Panc1 (cell line): ENCODE data around the gene FAM174B. TPM values are rescaled to one million over a fixed set of nuclear protein-coding genes. Genes with fewer than 3 reads are reported as not detected.

Experiments used
- ATAC-seq: fragments of 200-7000 bp; cut with Tn5 transposase; 2 replicates; pipeline ENCODE4 v1.9.1; 2020; ENCODE audit warnings: mild to moderate bottlenecking, moderate library complexity
- BruUV-seq: library from RNA; stranded (reverse); fragments of 400-500 nt; replicated peaks from 2 replicates; lab custom pipeline; 2021; lab: Mats Ljungman, UMichigan
- CTCF ChIA-PET: fragments of 300-600 bp; sonication (Branson Sonifier 250); formaldehyde crosslinking; loops from one replicate; lab custom pipeline; 2022; ENCODE audit warnings: antibody characterized with exemption; lab: Charles Lee
- POLR2A ChIA-PET: fragments of 300-600 bp; sonication (Branson Sonifier 250); formaldehyde crosslinking; loops from one replicate; lab custom pipeline; 2022; ENCODE audit warnings: antibody characterized with exemption; lab: Charles Lee
- DNase-seq: peaks from one replicate; pipeline ENCODE4 v3.0.0-alpha.2; 2010; ENCODE audit warnings: low read depth, low spot score
- H3K27ac ChIP-seq: 2 replicates; pipeline ENCODE4 v1.5.1; 2011; ENCODE audit warnings: mild to moderate bottlenecking, low read length, inconsistent platforms
- H3K27me3 ChIP-seq: fragments of 200-500 bp; sonication (Bioruptor generic); 2 replicates; pipeline ENCODE4 v1.6.0; 2014; ENCODE audit warnings: low read length, inconsistent platforms; ENCODE audit not compliant: control insufficient read depth, insufficient read depth
- H3K36me3 ChIP-seq: fragments of 200-500 bp; sonication (Bioruptor generic); 2 replicates; pipeline ENCODE4 v1.5.1; 2014; ENCODE audit warnings: inconsistent platforms, mild to moderate bottlenecking, low read length, moderate library complexity; ENCODE audit not compliant: control insufficient read depth, insufficient read depth
- H3K4me1 ChIP-seq: 2 replicates; pipeline ENCODE4 v1.5.1; 2011; ENCODE audit warnings: inconsistent platforms, mild to moderate bottlenecking, low read length, moderate library complexity; ENCODE audit not compliant: control insufficient read depth, insufficient read depth
- H3K4me3 ChIP-seq, 2 experiments: 2 replicates each; pipeline ENCODE4 v1.5.1; 2011 to 2012; ENCODE audit warnings: low read depth in 2 of 2, low read length in 2 of 2, mild to moderate bottlenecking in 2 of 2, inconsistent platforms in 1 of 2, moderate library complexity in 1 of 2
- H3K9me3 ChIP-seq: fragments of 200-500 bp; sonication (Bioruptor generic); 2 replicates; pipeline ENCODE4 v1.5.1; 2014; ENCODE audit warnings: low read depth, mild to moderate bottlenecking, inconsistent platforms, low read length, moderate library complexity; ENCODE audit not compliant: control insufficient read depth, insufficient read depth
- POLR2AphosphoS5 ChIP-seq: IDR thresholded peaks from 2 replicates; pipeline ENCODE4 v1.6.1; 2012; ENCODE audit warnings: mild to moderate bottlenecking, low read depth, low read length, moderate library complexity
- SIN3A ChIP-seq: IDR thresholded peaks from 2 replicates; pipeline ENCODE4 v1.6.1; 2012; ENCODE audit warnings: low read depth, mild to moderate bottlenecking, low read length, moderate library complexity, borderline replicate concordance; ENCODE audit not compliant: insufficient read depth
- TCF7L2 ChIP-seq: IDR thresholded peaks from 2 replicates; pipeline ENCODE4 v1.6.1; 2011; ENCODE audit warnings: mild to moderate bottlenecking, low read depth, low read length, inconsistent platforms
- in situ Hi-C: cut with HindIII; loops from 2 replicates; pipeline ENCODE4 v1.10.0; 2016; ENCODE audit warnings: low sequenced_read_pairs, low pct_unique_long_range_greater_than_20kb
- intact Hi-C: fragments of 100-400 bp; cut with micrococcal nuclease; formaldehyde crosslinking; loops from one replicate; pipeline ENCODE4 v1.10.0; 2022; ENCODE audit not compliant: unreplicated experiment
- total RNA-seq: library from RNA; stranded (reverse); gene quantifications from one replicate; pipeline ENCODE4 v1.2.1, GENCODE V29; 2021; ENCODE audit not compliant: unreplicated experiment
- TF ChIP-seq, protein P1 (sequence below), 2 experiments: IDR thresholded peaks; 2 replicates each; pipeline ENCODE4 v1.6.1; 2011 to 2012; ENCODE audit warnings: low read depth in 2 of 2, control low read depth in 1 of 2, low read length in 1 of 2, mild to moderate bottlenecking in 1 of 2, moderate library complexity in 1 of 2; ENCODE audit not compliant: insufficient read depth in 1 of 2
- TF ChIP-seq, protein P2 (sequence below): fragments of 450-650 bp; IDR thresholded peaks from 2 replicates; pipeline ENCODE4 v1.5.1; 2017; ENCODE audit warnings: mild to moderate bottlenecking

The FAM174B gene
- total RNA-seq, 1 experiment from 2014 or later: 30.7 TPM

DNA sequence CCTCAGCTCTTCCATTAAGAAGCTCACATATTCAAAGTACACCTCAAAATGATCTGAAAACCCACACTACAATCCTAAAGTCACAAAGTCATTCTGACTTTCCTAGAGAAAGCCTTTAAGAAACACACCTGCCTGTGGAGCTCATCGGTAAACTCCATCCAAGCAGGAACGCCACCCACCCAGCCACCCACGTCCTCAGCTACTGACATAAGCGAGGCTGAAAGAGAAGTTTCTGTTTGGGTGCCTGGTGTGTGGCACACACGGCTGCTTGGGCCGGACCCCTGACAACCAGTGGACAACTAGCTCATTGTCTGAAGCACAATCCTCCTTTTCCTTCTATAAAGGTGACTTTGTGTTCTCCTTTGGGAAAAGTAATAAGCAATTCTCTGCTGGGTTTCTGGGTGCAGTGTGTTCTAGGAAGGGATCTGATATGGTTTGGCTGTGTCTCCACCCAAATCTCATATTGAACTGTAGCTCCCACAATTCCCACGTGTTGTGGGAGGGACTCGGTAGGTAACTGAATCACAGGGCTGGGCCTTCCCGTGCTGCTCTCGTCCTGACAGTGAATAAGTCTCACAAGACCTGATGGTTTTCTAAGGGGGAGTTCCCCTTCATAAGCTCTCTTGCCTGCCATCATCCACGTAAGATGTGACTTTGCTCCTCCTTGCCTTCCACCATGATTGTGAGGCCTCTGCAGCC, 26.1 kb downstream of the FAM174B start:
- BruUV-seq: no TSS peak
- CTCF ChIA-PET: no interaction called here

DNA sequence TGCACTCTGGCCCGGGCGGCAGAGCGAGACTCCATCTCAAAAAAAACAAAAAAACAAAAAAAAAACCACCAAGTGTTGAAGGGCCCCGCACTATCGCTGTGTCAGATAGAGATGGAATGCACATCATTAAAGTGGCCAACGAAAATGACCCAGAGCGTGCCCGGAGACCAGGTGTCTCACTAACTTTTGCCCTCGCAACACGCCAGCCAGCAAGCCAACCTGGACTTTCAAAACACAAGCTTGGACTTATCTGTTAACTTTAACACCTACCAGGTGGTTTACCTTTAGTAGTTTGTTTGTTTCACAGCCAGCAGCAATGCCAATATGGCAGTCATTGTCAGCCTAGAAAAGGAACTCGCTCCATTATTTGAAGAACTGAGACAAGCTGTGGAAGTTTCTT, 28.6 kb downstream of the FAM174B start:
- no peak for ATAC-seq
- ChIA-PET CTCF (no interaction called here), POLR2A (interaction anchor here (0.7 kb wide), 1 partner anchor 192 kb away, joined by 4 read pairs; no protein-coding TSS in a partner anchor)
- no TSS peak for BruUV-seq
- Histone ChIP-seq H3K9me3 (no peaks in the 10 kb centered on the region), H3K4me1 (0 out of 2 replicates have a peak, but pooled peaks cover 3% of the 10 kb centered on the region), H3K4me3 (no peak overlapping the region), H3K27me3 (no peaks in the 10 kb centered on the region), H3K36me3 (no peaks in the 10 kb centered on the region), H3K27ac (no peak overlapping the region)
- TF ChIP-seq, protein P1, sequence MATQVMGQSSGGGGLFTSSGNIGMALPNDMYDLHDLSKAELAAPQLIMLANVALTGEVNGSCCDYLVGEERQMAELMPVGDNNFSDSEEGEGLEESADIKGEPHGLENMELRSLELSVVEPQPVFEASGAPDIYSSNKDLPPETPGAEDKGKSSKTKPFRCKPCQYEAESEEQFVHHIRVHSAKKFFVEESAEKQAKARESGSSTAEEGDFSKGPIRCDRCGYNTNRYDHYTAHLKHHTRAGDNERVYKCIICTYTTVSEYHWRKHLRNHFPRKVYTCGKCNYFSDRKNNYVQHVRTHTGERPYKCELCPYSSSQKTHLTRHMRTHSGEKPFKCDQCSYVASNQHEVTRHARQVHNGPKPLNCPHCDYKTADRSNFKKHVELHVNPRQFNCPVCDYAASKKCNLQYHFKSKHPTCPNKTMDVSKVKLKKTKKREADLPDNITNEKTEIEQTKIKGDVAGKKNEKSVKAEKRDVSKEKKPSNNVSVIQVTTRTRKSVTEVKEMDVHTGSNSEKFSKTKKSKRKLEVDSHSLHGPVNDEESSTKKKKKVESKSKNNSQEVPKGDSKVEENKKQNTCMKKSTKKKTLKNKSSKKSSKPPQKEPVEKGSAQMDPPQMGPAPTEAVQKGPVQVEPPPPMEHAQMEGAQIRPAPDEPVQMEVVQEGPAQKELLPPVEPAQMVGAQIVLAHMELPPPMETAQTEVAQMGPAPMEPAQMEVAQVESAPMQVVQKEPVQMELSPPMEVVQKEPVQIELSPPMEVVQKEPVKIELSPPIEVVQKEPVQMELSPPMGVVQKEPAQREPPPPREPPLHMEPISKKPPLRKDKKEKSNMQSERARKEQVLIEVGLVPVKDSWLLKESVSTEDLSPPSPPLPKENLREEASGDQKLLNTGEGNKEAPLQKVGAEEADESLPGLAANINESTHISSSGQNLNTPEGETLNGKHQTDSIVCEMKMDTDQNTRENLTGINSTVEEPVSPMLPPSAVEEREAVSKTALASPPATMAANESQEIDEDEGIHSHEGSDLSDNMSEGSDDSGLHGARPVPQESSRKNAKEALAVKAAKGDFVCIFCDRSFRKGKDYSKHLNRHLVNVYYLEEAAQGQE (IDR thresholded peaks at IDR 0.05; ENCODE audit: insufficient read depth in 1 of 2, low read depth in 2 of 2, low read length in 1 of 2): no peak
- TF ChIP-seq SIN3A (no peak), POLR2AphosphoS5 (no peak), TCF7L2 (no peak)
- TF ChIP-seq, protein P2, sequence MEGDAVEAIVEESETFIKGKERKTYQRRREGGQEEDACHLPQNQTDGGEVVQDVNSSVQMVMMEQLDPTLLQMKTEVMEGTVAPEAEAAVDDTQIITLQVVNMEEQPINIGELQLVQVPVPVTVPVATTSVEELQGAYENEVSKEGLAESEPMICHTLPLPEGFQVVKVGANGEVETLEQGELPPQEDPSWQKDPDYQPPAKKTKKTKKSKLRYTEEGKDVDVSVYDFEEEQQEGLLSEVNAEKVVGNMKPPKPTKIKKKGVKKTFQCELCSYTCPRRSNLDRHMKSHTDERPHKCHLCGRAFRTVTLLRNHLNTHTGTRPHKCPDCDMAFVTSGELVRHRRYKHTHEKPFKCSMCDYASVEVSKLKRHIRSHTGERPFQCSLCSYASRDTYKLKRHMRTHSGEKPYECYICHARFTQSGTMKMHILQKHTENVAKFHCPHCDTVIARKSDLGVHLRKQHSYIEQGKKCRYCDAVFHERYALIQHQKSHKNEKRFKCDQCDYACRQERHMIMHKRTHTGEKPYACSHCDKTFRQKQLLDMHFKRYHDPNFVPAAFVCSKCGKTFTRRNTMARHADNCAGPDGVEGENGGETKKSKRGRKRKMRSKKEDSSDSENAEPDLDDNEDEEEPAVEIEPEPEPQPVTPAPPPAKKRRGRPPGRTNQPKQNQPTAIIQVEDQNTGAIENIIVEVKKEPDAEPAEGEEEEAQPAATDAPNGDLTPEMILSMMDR: no peak
- intact Hi-C loops (no loop called here), in situ Hi-C loops (no loop called here)
- no peak for DNase-seq

More for the DNA sequence above, 26.1 kb downstream of the FAM174B start:
- Histone ChIP-seq H3K4me1 (peaks cover 12% of the 10 kb centered on the region), H3K9me3 (no peaks in the 10 kb centered on the region), H3K27ac (no peak overlapping the region), H3K36me3 (no peaks in the 10 kb centered on the region), H3K27me3 (no peaks in the 10 kb centered on the region), H3K4me3 (no peak overlapping the region)
- POLR2A ChIA-PET: no interaction called here
- in situ Hi-C loops: no loop called here
- intact Hi-C loops: no loop called here
- no peak for ATAC-seq
- DNase-seq: no peak
- no peak for TF ChIP-seq POLR2AphosphoS5
- TF ChIP-seq, protein P2: no peak
- TF ChIP-seq TCF7L2: no peak
- TF ChIP-seq, protein P1 (IDR thresholded peaks at IDR 0.05; ENCODE audit: insufficient read depth in 1 of 2, low read depth in 2 of 2, low read length in 1 of 2): no peak
- no peak for TF ChIP-seq SIN3A
